ENCODE results near the gene CHMP1A. TPM values are rescaled to one million over a fixed set of nuclear protein-coding genes. Genes with fewer than 3 reads are reported as not detected.
A peak's percentile ranks its signal among the peaks of the same experiment; 100 is the strongest.

Gene CHMP1A
- total RNA-seq, 1 experiment from 2014 or later = 108 TPM

- Histone ChIP-seq H3K4me1 (ENCODE audit: insufficient read depth, low read length) (peaks cover 10% of the 10 kb centered on the region), H3K27me3 (ENCODE audit: low read length) (no peaks in the 10 kb centered on the region), H3K27ac (ENCODE audit: low read length) (no peak overlapping the region), H3K4me3 (ENCODE audit: low read length) (peak overlapping the region; percentile 50), H4K20me1 (ENCODE audit: low read length) (no peaks in the 10 kb centered on the region), H3F3A (ENCODE audit: low read length, unreplicated experiment) (no peaks in the 10 kb centered on the region), H3K36me3 (ENCODE audit: low read depth, low read length) (no peaks in the 10 kb centered on the region), H3K79me2 (ENCODE audit: low read length) (no peaks in the 10 kb centered on the region), H3K9ac (ENCODE audit: low read length) (no peak overlapping the region), H3K9me3 (ENCODE audit: low read length) (no peaks in the 10 kb centered on the region), H3K4me2 (ENCODE audit: low read length) (peak overlapping the region; percentile 80), H2AFZ (ENCODE audit: low read length) (peak overlapping the region; percentile 74), H3K9me2 (replicated peaks; ENCODE audit: low read length) (no peaks in the 10 kb centered on the region)
- ATAC-seq (peak; percentile 94), DNase-seq (peak; percentile 66)
- ChIA-PET CTCF (interaction anchor here (0.6 kb wide), 1 partner anchor 45 kb away, joined by 5 read pairs; no protein-coding TSS in a partner anchor), POLR2A (ENCODE audit: unreplicated experiment) (no interaction called here)
- TF ChIP-seq CTCF (conservative IDR thresholded peaks at IDR 0.05; ENCODE audit: low read depth, low read length) (no peak), EZH2 (IDR thresholded peaks at IDR 0.05; ENCODE audit: low read length, unreplicated experiment) (no peak), EZH2phosphoT487 (IDR thresholded peaks at IDR 0.05; ENCODE audit: borderline replicate concordance, low read length) (no peak)
- no TSS peak for BruUV-seq (replicated peaks)
- intact Hi-C loops (cut with micrococcal nuclease) = no loop called here
Observed at GRCh38 chr16:89602273-89602951, 55.1 kb downstream of the CHMP1A start.

GRCh38 chr16:89601906-89602272, 55.6 kb downstream of the CHMP1A start:
- H3K4me2 ChIP-seq (ENCODE audit: low read length) = peak overlapping the region; percentile 80
- H3K36me3 ChIP-seq (ENCODE audit: low read depth, low read length) = no peaks in the 10 kb centered on the region
- ChIA-PET POLR2A (ENCODE audit: unreplicated experiment) (no interaction called here), CTCF (no interaction called here)
- no peaks in the 10 kb centered on the region for H3F3A ChIP-seq (ENCODE audit: low read length, unreplicated experiment)
- no peak for DNase-seq
- TF ChIP-seq EZH2phosphoT487 (IDR thresholded peaks at IDR 0.05; ENCODE audit: borderline replicate concordance, low read length) = no peak
- TF ChIP-seq CTCF (conservative IDR thresholded peaks at IDR 0.05; ENCODE audit: low read depth, low read length) = no peak
- no peak for TF ChIP-seq EZH2 (IDR thresholded peaks at IDR 0.05; ENCODE audit: low read length, unreplicated experiment)
- H3K79me2 ChIP-seq (ENCODE audit: low read length) = no peaks in the 10 kb centered on the region
- H3K4me1 ChIP-seq (ENCODE audit: insufficient read depth, low read length) = peaks cover 10% of the 10 kb centered on the region
- H3K27ac ChIP-seq (ENCODE audit: low read length) = no peak overlapping the region
- H3K27me3 ChIP-seq (ENCODE audit: low read length) = no peaks in the 10 kb centered on the region
- intact Hi-C loops (cut with micrococcal nuclease) = no loop called here
- no peaks in the 10 kb centered on the region for H3K9me3 ChIP-seq (ENCODE audit: low read length)
- H2AFZ ChIP-seq (ENCODE audit: low read length) = peak overlapping the region; percentile 74
- no peak overlapping the region for H3K9ac ChIP-seq (ENCODE audit: low read length)
- H3K4me3 ChIP-seq (ENCODE audit: low read length) = peak overlapping the region; percentile 50
- no peaks in the 10 kb centered on the region for H4K20me1 ChIP-seq (ENCODE audit: low read length)
- no TSS peak for BruUV-seq (replicated peaks)
- no peak for ATAC-seq
- H3K9me2 ChIP-seq (replicated peaks; ENCODE audit: low read length) = no peaks in the 10 kb centered on the region

- intact Hi-C loops (cut with micrococcal nuclease) = no loop called here
- no peaks in the 10 kb centered on the region for H3K27me3 ChIP-seq (ENCODE audit: low read length)
- H3K4me1 ChIP-seq (ENCODE audit: insufficient read depth, low read length) = peaks cover 10% of the 10 kb centered on the region
- ChIA-PET CTCF (no interaction called here), POLR2A (ENCODE audit: unreplicated experiment) (no interaction called here)
- H3F3A ChIP-seq (ENCODE audit: low read length, unreplicated experiment) = no peaks in the 10 kb centered on the region
- H3K9ac ChIP-seq (ENCODE audit: low read length) = no peak overlapping the region
- H3K4me3 ChIP-seq (ENCODE audit: low read length) = no peak overlapping the region
- TF ChIP-seq EZH2 (IDR thresholded peaks at IDR 0.05; ENCODE audit: low read length, unreplicated experiment) (no peak), CTCF (conservative IDR thresholded peaks at IDR 0.05; ENCODE audit: low read depth, low read length) (no peak), EZH2phosphoT487 (IDR thresholded peaks at IDR 0.05; ENCODE audit: borderline replicate concordance, low read length) (no peak)
- no peaks in the 10 kb centered on the region for H3K79me2 ChIP-seq (ENCODE audit: low read length)
- ATAC-seq (no peak), DNase-seq (no peak)
- no peaks in the 10 kb centered on the region for H3K36me3 ChIP-seq (ENCODE audit: low read depth, low read length)
- H3K9me3 ChIP-seq (ENCODE audit: low read length) = no peaks in the 10 kb centered on the region
- H4K20me1 ChIP-seq (ENCODE audit: low read length) = no peaks in the 10 kb centered on the region
- no peak overlapping the region for H3K4me2 ChIP-seq (ENCODE audit: low read length)
- H2AFZ ChIP-seq (ENCODE audit: low read length) = no peak overlapping the region
- no peaks in the 10 kb centered on the region for H3K9me2 ChIP-seq (replicated peaks; ENCODE audit: low read length)
- BruUV-seq (replicated peaks) = no TSS peak
- no peak overlapping the region for H3K27ac ChIP-seq (ENCODE audit: low read length)
Observed at GRCh38 chr16:89600956-89601355, 56.6 kb downstream of the CHMP1A start.

Measured in PC-3 (cell line).